ENCODE results near the gene CSTF2T. TPM values are rescaled to one million over a fixed set of nuclear protein-coding genes. Genes with fewer than 3 reads are reported as not detected.

The CSTF2T gene
- total and polyA plus RNA-seq, 2 of the 13 experiments (the other 11 are each of a cell fraction or from before 2014, with no cell fraction given): 1.4 to 7.2 TPM

DNA sequence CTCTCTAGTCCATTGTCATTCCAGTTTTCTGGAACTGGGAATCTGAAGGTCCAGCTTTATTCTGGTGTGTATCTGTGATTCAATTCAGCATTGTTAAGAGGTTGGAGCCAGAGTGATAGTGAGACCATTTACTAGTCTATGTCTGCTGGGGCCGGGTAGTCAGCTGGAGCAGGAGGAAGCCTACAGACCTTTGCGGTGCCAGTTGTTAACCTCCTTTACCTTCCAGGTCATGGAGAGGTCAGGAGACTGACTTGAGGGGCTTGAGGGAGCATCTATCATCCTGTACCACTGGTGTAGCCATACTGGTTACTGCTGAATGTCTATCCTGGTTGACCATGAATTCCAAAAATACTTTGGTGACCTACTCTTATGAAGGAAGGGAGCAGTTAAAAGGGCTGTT is 9.2 kb upstream of the CSTF2T start:
- H3K79me2 ChIP-seq (ENCODE audit: insufficient read depth, low read length): no peaks in the 10 kb centered on the region
- no peaks in the 10 kb centered on the region for H3K9me3 ChIP-seq (ENCODE audit: low read length)
- DNase-seq (ENCODE audit: low spot score) (no peak), ATAC-seq (no peak), FAIRE-seq (no peak)
- no peaks in the 10 kb centered on the region for H3K36me3 ChIP-seq (replicated peaks in 1 of 2; ENCODE audit: control insufficient read depth in 1 of 2, insufficient read depth in 2 of 2, low read length in 2 of 2)
- 8% methylated on average over 2 of the region's 2 CpGs for WGBS (ENCODE audit: low lambda C conversion rate)
- H3K4me3 ChIP-seq (replicated peaks in 1 of 3; ENCODE audit: insufficient read depth in 1 of 3, low read depth in 2 of 3, low read length in 3 of 3): no peak overlapping the region
- TF ChIP-seq ZNF101 (CRISPR knock-in tag; IDR thresholded peaks at IDR 0.05; ENCODE audit: borderline replicate concordance, low read depth): no peak
- no peak for TF ChIP-seq ZNF3 (CRISPR knock-in tag; IDR thresholded peaks at IDR 0.05)
- TF ChIP-seq ATF7-NPFF (CRISPR knock-in tag; IDR thresholded peaks at IDR 0.05; ENCODE audit: low read depth): no peak
- TF ChIP-seq, protein P1, sequence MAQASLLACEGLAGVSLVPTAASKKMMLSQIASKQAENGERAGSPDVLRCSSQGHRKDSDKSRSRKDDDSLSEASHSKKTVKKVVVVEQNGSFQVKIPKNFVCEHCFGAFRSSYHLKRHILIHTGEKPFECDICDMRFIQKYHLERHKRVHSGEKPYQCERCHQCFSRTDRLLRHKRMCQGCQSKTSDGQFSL (CRISPR knock-in tag; IDR thresholded peaks at IDR 0.05): no peak
- TF ChIP-seq SUZ12 (IDR thresholded peaks at IDR 0.05; ENCODE audit: low read depth, low read length): no peak
- TF ChIP-seq IRF9 (CRISPR knock-in tag; IDR thresholded peaks at IDR 0.05; ENCODE audit: borderline replicate concordance): no peak
- no peak for TF ChIP-seq ZNF891 (CRISPR knock-in tag; IDR thresholded peaks at IDR 0.05)
- no peak for TF ChIP-seq ZNF430 (CRISPR knock-in tag; IDR thresholded peaks at IDR 0.05)
- TF ChIP-seq TRAFD1 (CRISPR knock-in tag; IDR thresholded peaks at IDR 0.05; ENCODE audit: borderline replicate concordance): no peak
- TF ChIP-seq PRDM4 (CRISPR knock-in tag; IDR thresholded peaks at IDR 0.05; ENCODE audit: borderline replicate concordance): no peak
- no peak for TF ChIP-seq ZNF276 (CRISPR knock-in tag; IDR thresholded peaks at IDR 0.05; ENCODE audit: low read depth)
- TF ChIP-seq, protein P2, sequence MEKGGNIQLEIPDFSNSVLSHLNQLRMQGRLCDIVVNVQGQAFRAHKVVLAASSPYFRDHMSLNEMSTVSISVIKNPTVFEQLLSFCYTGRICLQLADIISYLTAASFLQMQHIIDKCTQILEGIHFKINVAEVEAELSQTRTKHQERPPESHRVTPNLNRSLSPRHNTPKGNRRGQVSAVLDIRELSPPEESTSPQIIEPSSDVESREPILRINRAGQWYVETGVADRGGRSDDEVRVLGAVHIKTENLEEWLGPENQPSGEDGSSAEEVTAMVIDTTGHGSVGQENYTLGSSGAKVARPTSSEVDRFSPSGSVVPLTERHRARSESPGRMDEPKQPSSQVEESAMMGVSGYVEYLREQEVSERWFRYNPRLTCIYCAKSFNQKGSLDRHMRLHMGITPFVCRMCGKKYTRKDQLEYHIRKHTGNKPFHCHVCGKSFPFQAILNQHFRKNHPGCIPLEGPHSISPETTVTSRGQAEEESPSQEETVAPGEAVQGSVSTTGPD (CRISPR knock-in tag; IDR thresholded peaks at IDR 0.05): no peak
- TF ChIP-seq ZBTB46 (CRISPR knock-in tag; IDR thresholded peaks at IDR 0.05; ENCODE audit: borderline replicate concordance): no peak
- H2AFZ ChIP-seq (ENCODE audit: low read length): no peak overlapping the region
- no peaks in the 10 kb centered on the region for H3K27me3 ChIP-seq (ENCODE audit: control insufficient read depth in 1 of 2, insufficient read depth in 2 of 2, low read length in 2 of 2)
- H3K9ac ChIP-seq (ENCODE audit: insufficient read depth, low read depth, low read length): no peak overlapping the region
- ChIA-PET CTCF (ENCODE audit: low intra/inter-chr PET ratio, low total read pairs) (no interaction called here), POLR2A (no interaction called here)
- H3K27ac ChIP-seq (ENCODE audit: extremely low read length, insufficient read depth, low read length): no peak overlapping the region
- in situ Hi-C loops (cut with HindIII; ENCODE audit: extremely low pct_ligation_motif_present, low pct_unique_long_range_greater_than_20kb): no loop called here
- H4K20me1 ChIP-seq (ENCODE audit: insufficient read depth, low read length): no peaks in the 10 kb centered on the region
- H3K4me2 ChIP-seq (ENCODE audit: low read depth, low read length): no peak overlapping the region
- BruUV-seq (replicated peaks): no TSS peak
- intact Hi-C loops (cut with micrococcal nuclease; ENCODE audit: unreplicated experiment): no loop called here
- no peaks in the 10 kb centered on the region for H3K4me1 ChIP-seq (ENCODE audit: insufficient read depth, low read length)
